A172 (cell line): Measurements from ENCODE around the gene PTPRZ1. TPM values are rescaled to one million over a fixed set of nuclear protein-coding genes. Genes with fewer than 3 reads are reported as not detected.

Source experiments
- DNase-seq: peaks from one replicate; pipeline ENCODE4 v3.0.0-alpha.2; 2015; ENCODE audit warnings: low spot score
- total RNA-seq: library from RNA; depleted of rRNA; stranded (reverse); fragments of >200 nt; shearing (Covaris generic); gene quantifications from 2 replicates; pipeline ENCODE4 v1.2.3, GENCODE V29; 2014; rRNA removed

The PTPRZ1 gene
- total RNA-seq, result not detected in 2 replicates

GRCh38 chr7:121872831-121873288 lies at the start of gene PTPRZ1:
Gene PTPRZ1, plus strand, starts transcription at chr7:121873161. Its CDS starts 339 bp downstream, at chr7:121873500.
- DNase-seq, result no peak

GRCh38 chr7:121824276-121824675 lies 48.7 kb upstream of the PTPRZ1 start:
- no peak for DNase-seq

- peak; percentile 36 for DNase-seq
Observed at GRCh38 chr7:121831351-121831750, 41.6 kb upstream of the PTPRZ1 start.

- DNase-seq, result no peak
Observed at GRCh38 chr7:121831801-121832200, 41.2 kb upstream of the PTPRZ1 start.

- peak; percentile 14 for DNase-seq
Observed at GRCh38 chr7:121832347-121832746, 40.6 kb upstream of the PTPRZ1 start.

- DNase-seq, result no peak
Observed at GRCh38 chr7:121833991-121834390, 39.0 kb upstream of the PTPRZ1 start.

- DNase-seq, result no peak
Observed at GRCh38 chr7:121837462-121837861, 35.5 kb upstream of the PTPRZ1 start.

GRCh38 chr7:121847041-121847440 lies 25.9 kb upstream of the PTPRZ1 start:
- DNase-seq, result no peak

- no peak for DNase-seq
Observed at GRCh38 chr7:121853307-121853706, 19.7 kb upstream of the PTPRZ1 start.

GRCh38 chr7:121860953-121861352 lies 12.0 kb upstream of the PTPRZ1 start:
- DNase-seq, result no peak

GRCh38 chr7:121862591-121862990 lies 10.4 kb upstream of the PTPRZ1 start:
- no peak for DNase-seq

- DNase-seq, result no peak
Observed at GRCh38 chr7:121871188-121871587, 1.8 kb upstream of the PTPRZ1 start.

- no peak for DNase-seq
Observed at GRCh38 chr7:121873289-121874194, 581 bp downstream of the PTPRZ1 start.

- no peak for DNase-seq
Observed at GRCh38 chr7:121874298-121874697, 1.3 kb downstream of the PTPRZ1 start.

- DNase-seq, result no peak
Observed at GRCh38 chr7:121875203-121875602, 2.2 kb downstream of the PTPRZ1 start.

GRCh38 chr7:121876656-121877500 lies 3.9 kb downstream of the PTPRZ1 start:
- no peak for DNase-seq

GRCh38 chr7:121878918-121879464 lies 6.0 kb downstream of the PTPRZ1 start:
- DNase-seq, result peak; percentile 13

- no peak for DNase-seq
Observed at GRCh38 chr7:121879544-121879943, 6.6 kb downstream of the PTPRZ1 start.

GRCh38 chr7:121882731-121883130 lies 9.8 kb downstream of the PTPRZ1 start:
- DNase-seq, result no peak

- DNase-seq, result no peak
Observed at GRCh38 chr7:121885166-121885920, 12.4 kb downstream of the PTPRZ1 start.

GRCh38 chr7:121887634-121888033 lies 14.7 kb downstream of the PTPRZ1 start:
- DNase-seq, result no peak
